Activated T-helper 1 cell treated with anti-CD3 and anti-CD28 coated beads, Interleukin-2, amount 50 U/mL, for 16 hours (primary cell): ENCODE results near the gene LAYN.
A peak's percentile ranks its signal among the peaks of the same experiment; 100 is the strongest.

Source experiments
- DNase-seq, 2 donors: peaks; one replicate each; pipeline ENCODE4 v3.0.0-alpha.2; 2020; ENCODE audit warnings: low read depth in 1 of 2, low spot score in 1 of 2

Gene LAYN

DNA sequence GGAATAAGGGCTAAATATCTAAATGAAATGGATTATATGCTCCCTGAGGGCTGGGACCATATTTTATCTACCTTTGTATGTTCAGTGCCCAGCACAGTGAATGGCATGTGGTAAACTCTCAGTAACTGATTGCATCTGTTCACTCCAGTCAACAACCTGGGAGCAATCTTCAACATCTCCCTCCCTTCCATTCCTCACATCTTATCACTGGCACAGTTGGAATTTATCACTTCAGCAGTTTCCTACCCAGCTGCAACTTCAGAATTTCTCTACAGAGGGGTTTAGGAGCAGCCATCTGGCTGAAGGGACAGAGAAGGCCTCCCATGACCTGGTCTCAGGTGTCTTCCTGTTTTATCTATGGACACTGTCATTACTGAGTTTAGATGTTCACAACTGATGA lies 52.0 kb downstream of the LAYN start:
- DNase-seq: no peak

GRCh38 chr11:111596319-111596718 lies 55.8 kb downstream of the LAYN start:
- no peak for DNase-seq

- DNase-seq: no peak
These were observed 57.6 kb downstream of the LAYN start for GRCh38 chr11:111598148-111598547.

- DNase-seq: no peak
These were observed 58.0 kb downstream of the LAYN start for GRCh38 chr11:111598559-111598958.

- no peak for DNase-seq
These were observed 61.1 kb downstream of the LAYN start for GRCh38 chr11:111601636-111601978.

- DNase-seq: peak; percentile 55 to 86
These were observed 61.7 kb downstream of the LAYN start, which contains the start of gene SIK2 for GRCh38 chr11:111601979-111602864. TSS of gene SIK2 (plus strand) at chr11:111602449. CDS start at chr11:111602564, 115 bp downstream.

GRCh38 chr11:111602865-111603610 lies 62.5 kb downstream of the LAYN start:
- DNase-seq: peak in 1 of 2 donors; percentile 2

GRCh38 chr11:111603611-111604130 lies 63.2 kb downstream of the LAYN start:
- no peak for DNase-seq

GRCh38 chr11:111604392-111605009 lies 64.0 kb downstream of the LAYN start:
- DNase-seq: no peak

- DNase-seq: no peak
These were observed 65.2 kb downstream of the LAYN start for GRCh38 chr11:111605681-111606080.

DNA sequence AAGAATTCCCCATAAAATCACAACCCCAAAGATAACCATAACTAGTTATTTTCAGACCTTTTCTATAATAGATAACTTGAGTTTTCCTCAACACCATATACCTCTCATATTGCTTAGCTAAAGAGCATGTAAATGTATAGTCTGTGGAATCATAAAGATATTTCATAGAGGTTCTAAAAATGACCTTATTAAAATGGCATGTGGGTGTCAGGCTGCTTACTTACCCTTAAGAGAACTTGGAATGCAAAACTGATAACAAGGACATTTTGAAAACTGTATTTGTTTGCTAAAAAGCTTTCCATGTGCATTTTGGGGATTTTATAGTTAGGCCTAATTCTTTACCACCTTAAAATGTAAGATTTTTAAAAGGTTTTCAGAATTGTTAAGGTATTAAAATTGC lies 66.5 kb downstream of the LAYN start:
- no peak for DNase-seq

DNA sequence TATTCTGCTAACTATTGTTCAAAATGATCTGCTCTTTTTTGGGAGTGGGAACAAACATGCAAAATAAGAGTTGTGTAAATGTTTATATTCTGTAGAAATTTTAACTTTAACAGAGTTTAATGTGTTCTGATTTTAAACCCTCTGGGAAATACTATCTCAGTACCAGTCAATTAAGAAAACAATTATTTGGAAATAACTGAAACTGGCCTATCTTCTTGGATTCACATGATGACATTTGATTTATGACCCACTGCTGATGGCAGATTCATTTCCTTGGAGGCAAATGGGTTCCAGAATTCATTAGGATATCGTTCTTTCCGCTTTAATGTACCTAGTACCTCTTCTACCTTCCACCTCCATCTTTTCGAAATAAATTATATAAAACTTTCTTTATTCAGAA lies 67.2 kb downstream of the LAYN start:
- DNase-seq: no peak
